Measurements from ENCODE around the gene INTS11.
"Not testable (repeated sequence)": the region's sequence is repeated elsewhere in the genome, so short reads cannot be mapped to it uniquely, and the experiment has no call there.

Gene INTS11

DNA sequence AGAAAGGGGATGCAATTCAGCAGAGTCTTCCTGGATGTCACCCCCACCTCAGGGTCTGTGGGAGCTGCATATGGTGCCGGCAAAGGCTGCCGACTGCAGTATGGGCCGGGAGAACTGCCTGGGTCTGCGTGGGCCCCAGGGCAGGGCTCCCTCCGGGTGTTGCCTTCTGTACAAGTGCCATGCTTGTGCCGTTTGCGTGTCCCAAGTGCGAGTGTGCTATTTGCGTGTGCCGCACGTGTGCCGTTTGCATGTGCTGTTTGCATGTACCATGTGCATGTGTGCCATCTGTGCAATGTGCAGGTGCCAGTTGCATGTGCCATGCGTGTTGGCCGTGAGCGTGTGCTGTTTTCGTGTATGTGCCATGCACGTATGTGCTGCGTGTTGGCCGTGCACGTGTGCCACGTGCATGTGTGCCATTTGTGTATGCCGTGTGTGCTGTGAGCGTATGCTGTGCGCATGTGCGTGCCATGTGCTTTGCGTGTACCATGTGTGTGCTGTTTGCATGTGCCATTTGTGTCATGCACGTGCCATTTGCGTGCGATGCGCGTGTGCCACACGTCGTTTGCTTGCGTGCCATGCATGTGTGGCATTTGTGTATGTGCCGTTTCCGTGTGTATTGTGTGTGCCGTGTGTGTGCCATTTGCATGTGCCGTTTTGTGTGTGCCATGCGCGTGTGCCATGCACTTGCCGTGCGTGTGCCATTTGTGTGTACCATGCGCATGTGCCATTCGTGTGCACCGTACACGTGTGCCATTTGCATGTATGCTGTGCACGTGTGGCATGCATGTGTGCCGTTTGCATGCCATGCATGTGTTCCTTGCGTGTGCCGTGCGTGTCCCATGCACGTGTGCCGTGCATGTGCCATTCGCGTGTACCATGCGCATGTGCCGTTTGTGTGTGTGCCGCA lies 5.1 kb upstream of the INTS11 start:
- no peak for DNase-seq (ENCODE audit: low read depth)

GRCh38 chr1:1328254-1328653 lies 3.8 kb upstream of the INTS11 start:
- no peak for DNase-seq (ENCODE audit: low read depth)

- DNase-seq (ENCODE audit: low read depth), result no peak
Observed at GRCh38 chr1:1327291-1327690, 2.8 kb upstream of the INTS11 start.

DNA sequence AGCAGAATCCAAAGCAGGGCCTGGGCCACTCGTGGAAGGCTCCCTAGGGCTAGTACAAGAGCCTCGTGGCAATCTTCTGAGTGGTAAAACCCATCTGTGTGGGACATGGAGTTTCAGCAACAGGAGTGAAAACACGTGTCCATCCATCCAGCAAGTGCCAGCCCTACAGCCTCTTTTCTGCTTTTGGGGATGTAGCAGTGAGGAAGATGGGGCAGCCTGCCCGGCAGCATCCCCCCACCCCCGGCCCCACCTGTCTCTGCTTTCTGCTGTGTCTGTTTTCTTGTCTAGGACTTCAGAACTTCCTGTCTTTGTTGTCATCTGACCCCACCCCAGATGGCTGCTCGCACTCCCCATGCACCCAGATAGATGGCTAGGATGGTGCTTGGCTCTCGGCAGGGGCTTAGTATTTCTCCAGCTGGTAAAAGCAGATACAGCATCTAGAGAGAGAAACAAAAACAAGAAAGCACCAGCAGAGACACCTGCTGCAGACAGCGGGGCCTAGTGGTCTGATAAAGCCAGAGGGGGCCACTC lies 1.7 kb upstream of the INTS11 start:
- DNase-seq (ENCODE audit: low read depth), result no peak

GRCh38 chr1:1325288-1326074 lies 1.0 kb upstream of the INTS11 start:
- no peak for DNase-seq (ENCODE audit: low read depth)

- DNase-seq (ENCODE audit: low read depth), result no peak
Observed at GRCh38 chr1:1324084-1324523, 356 bp downstream of the INTS11 start.

DNA sequence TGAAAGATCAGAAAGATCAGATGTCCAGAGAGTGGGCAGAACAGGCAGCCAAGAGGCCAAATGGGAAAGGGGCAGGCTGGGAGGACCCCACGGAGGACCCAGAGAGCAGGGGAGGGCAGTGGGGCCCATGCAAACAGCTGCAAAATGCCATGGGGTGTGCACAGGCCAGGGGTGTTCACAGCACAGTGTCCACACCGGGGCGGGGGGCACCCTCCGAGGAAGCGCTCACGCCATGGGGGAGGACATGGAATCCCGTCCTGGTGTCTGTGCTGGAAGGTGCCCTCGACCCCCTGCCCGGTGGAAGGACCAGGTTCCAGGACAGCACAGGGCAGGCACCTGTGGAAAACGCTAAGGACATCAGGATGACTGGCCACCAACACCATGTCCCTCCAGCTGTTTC lies 1.5 kb downstream of the INTS11 start:
- no peak for DNase-seq (ENCODE audit: low read depth)

GRCh38 chr1:1322418-1322817 lies 2.0 kb downstream of the INTS11 start:
- no peak for DNase-seq (ENCODE audit: low read depth)

DNA sequence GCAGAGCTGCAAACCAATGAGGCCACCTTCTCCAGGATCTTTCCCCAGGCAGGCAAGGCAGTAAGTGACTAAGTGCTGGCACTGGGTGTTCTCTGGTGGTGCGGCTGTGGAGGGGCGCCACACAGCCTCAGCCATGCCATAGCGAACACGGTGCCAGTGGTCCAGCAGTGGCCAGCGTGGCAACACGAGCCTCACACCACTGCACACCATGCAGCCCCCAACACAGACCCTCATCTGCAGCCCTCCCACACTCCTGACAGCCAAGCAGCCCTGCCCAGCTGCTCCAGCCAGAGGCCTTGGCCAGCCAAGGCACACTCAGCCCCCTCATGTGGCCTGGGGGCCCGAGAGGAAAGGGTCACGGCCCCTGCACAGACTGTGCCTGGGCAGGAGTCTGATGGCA lies 3.0 kb downstream of the INTS11 start:
- no peak for DNase-seq (ENCODE audit: low read depth)

DNA sequence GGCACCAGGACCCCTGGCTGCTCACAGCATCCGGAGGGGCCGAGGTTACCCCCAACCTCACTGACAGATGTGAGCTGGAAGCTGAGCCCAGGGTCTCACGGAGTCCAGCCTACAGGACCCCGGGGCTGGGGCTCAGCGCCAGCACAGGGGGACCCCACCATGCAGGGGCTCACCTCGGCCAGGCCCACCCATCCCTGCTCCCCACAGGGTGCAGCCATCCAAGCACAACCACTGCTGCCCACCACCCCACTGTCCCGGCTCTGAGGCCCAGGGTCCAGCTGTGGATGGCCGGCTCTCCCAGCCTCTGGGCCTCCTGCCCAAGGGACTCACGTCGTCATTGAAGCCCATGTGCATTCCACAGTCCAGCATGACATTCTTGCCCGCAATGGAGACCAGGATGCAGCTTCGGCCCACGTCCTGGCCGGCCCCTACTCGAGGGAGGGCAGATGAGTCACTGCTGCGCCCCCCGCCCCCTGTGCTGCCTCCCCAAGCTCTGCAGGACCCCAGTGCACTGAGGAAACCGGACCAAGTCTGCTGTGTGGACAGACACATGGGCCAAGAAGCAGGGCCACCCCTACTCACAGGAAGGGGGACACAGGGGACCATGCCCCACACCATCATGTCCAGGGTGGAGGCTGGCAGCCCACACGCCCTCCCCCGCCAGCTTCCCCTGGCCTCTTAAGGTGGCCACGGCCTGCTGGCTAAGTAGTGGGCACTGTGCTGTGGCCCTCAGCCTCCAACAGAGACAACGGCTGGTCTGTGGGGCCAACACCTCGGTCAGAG lies 3.6 kb downstream of the INTS11 start:
- DNase-seq (ENCODE audit: low read depth), result no peak

GRCh38 chr1:1319646-1319941 lies 4.9 kb downstream of the INTS11 start:
- DNase-seq (ENCODE audit: low read depth), result no peak

DNA sequence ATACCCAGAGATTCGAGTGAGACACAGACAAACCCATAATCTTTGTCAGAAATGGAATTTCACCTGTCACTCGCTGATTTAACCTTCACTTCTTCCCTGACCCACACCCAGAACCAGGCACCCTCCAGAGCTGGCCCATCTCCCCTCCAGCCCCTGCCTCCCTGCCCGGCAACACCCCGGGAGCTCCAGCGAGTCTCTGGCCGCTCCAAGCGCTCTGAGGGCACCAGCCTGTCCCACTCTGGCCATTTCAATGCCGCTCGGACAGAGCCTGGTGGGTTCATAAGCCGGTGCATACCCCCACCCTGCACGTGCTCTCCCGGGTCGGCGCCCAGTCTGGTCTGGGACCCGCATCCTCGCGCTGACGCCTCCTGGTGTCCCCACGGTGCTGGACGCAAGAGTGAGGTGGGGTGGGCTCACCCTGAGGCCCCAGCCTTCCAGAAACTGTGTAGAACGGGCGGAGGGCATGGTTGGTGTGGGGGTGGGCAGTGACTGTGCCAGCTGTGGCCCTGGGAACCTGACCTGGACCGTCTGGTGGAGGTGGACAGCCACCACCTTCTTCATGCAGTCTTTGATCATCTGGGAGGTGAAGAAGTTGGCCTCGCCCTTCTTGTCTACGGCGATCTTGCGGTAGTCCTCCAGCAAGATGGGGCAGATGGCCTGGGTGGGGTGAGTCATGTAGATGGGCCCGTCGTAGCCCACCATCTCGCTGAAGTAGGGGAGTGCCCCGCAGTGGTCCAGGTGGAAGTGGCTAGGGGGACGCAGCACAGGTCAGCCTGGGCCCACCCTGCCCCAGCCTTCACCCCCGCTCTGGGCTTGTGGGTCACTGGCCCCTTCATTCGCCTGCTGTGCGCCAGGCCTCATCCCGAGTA lies 5.4 kb downstream of the INTS11 start:
- no peak for DNase-seq (ENCODE audit: low read depth)

- no peak for DNase-seq (ENCODE audit: low read depth)
Observed at GRCh38 chr1:1318131-1318652, 6.3 kb downstream of the INTS11 start.

- no peak for DNase-seq (ENCODE audit: low read depth)
Observed at GRCh38 chr1:1317420-1317819, 7.0 kb downstream of the INTS11 start.

- DNase-seq (ENCODE audit: low read depth), result not testable (repeated sequence)
Observed at GRCh38 chr1:1316199-1316598, 8.3 kb downstream of the INTS11 start.

DNA sequence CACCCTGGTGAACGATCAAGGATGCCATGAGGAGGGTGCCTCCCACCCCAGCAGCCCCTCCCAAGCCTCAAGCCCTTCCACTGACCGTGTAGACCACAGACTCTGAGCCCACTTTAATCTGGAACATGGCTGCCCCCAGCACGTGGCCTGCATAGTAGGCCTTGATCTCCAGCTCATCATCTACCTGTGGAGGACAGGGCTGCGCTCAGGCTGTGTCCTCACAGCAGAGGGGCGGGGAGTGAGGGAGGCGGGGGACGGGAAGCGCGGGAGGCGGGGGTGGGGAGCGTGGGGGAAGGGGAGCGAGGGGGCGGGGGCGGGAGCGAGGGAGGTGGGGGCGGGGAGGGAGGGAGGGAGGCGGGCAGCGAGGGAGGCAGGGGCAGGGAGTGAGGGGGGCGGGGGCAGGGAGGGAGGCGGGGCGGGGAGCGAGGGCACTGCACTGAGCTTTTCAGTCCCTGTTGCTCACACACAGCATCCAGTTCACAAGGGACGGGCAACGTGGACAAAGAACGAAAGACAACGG lies 9.0 kb downstream of the INTS11 start:
- DNase-seq (ENCODE audit: low read depth), result no peak

DNA sequence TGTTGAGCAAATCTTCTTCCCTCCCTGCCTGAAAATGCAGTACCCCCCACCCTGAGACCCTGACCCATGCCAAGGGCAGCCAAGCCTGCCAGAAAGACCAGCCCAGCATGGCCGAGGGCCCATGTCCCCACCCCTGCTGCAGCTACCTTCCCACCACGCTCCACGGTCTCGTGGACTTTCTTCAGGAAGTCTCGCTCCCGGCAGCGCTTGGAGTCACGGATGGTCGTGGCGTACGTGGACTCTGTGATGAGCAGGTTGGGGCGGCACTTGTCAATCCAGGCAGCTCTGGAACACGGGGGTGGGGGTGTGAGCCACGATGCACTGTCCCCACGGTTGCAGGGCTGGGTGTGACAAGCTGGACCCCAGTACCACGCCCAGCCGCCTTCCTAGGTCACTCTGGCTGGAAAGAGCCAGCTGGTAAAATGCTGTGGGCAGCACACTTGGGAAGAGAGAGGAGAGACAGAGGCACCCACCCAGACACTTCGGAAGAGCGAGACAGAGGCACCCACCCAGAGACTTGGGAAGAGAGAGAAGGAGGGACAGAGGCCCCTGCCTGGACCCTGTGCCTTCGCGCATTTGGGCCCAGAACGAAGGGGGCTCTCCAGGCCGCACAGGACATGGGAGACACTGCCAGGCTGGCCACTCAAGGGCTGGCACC lies 9.7 kb downstream of the INTS11 start:
- no peak for DNase-seq (ENCODE audit: low read depth)

DNA sequence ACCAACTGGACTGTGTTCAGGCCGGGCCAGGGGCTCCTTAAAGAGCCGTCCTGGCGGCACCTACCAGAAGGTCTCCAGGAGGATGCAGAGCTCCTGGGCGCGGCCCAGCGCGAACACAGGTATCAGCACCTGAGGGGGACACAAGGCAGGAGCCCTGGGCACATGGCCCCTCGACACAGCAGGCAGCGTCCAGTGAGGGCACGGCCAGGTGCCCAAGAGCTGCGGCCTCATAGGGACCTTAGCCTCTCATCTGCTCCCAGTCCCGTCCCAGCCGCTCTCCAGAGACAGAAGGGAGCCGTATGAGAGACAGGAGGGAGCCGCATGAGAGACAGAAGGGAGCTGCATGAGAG lies 10.2 kb downstream of the INTS11 start:
- DNase-seq (ENCODE audit: low read depth), result no peak

GRCh38 chr1:1313500-1314236 lies 10.8 kb downstream of the INTS11 start:
- DNase-seq (ENCODE audit: low read depth), result no peak
